A673 (cell line): ENCODE results near the gene SSMEM1.

Experiments used
- CTCF ChIP-seq: fragments of 300-800, 200-600 bp; sonication (generic); conservative IDR thresholded peaks from 2 replicates; pipeline ENCODE4 v1.5.1; 2017; ENCODE audit warnings: low read depth, mild to moderate bottlenecking, antibody characterized with exemption, low read length, moderate library complexity, mixed read lengths
- EZH2 ChIP-seq: fragments of 200-600 bp; sonication (generic); IDR thresholded peaks from 2 replicates; pipeline ENCODE4 v1.6.1; 2017; ENCODE audit warnings: borderline replicate concordance, low read depth, mild to moderate bottlenecking, mixed read lengths, antibody characterized with exemption, low read length; ENCODE audit not compliant: poor library complexity, severe bottlenecking

- no peak for TF ChIP-seq EZH2
- no peak for TF ChIP-seq CTCF
These were observed 54.8 kb downstream of the SSMEM1 start for GRCh38 chr7:130262448-130262847.
